IPS-15b (cell line): Measurements from ENCODE around the gene ITGA2B.

Source experiments
- H3K27me3 ChIP-seq: one replicate; pipeline ENCODE4 v1.6.1; 2013; ENCODE audit warnings: low read length; ENCODE audit not compliant: control insufficient read depth, insufficient read depth
- H3K36me3 ChIP-seq: one replicate; pipeline ENCODE4 v1.6.1; 2013; ENCODE audit warnings: low read length; ENCODE audit not compliant: control insufficient read depth, insufficient read depth
- H3K4me1 ChIP-seq: one replicate; pipeline ENCODE4 v1.6.1; 2013; ENCODE audit warnings: mild to moderate bottlenecking, low read length; ENCODE audit not compliant: control insufficient read depth, insufficient read depth
- H3K4me3 ChIP-seq: one replicate; pipeline ENCODE4 v1.5.1; 2013; ENCODE audit warnings: low read depth, low read length
- H3K9ac ChIP-seq: one replicate; pipeline ENCODE4 v1.6.1; 2013; ENCODE audit warnings: low read depth, mild to moderate bottlenecking, low read length
- H3K9me3 ChIP-seq: one replicate; pipeline ENCODE4 v1.6.1; 2013; ENCODE audit warnings: mild to moderate bottlenecking, low read length; ENCODE audit not compliant: control insufficient read depth, insufficient read depth

ITGA2B gene

DNA sequence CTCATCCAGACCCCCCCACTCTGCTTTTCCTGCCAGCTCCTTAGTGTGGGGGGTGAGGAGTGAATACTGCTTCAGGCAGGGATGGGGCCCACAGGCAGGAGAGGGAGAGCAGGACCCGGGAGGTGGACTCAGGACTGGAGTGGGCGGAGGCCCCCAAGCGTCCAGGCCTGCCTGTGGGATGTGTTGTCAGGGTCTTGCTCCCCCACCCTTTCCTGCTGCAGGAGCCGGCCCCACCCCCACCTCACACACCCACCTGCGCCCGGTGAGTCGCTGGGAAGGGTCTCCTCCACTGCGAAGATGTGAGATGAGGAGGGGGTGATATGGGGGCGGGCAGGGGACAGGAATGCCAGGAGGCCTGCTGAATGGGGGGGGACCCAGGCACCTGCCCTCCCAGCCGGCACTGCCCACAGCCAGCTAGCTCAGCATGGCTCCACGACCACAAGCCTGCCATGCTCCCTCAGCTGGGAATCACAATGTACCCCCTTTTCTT is 26.9 kb downstream of the ITGA2B start:
- peaks cover 15% of the 10 kb centered on the region for H3K4me1 ChIP-seq
- no peak overlapping the region for H3K9ac ChIP-seq
- H3K4me3 ChIP-seq: peak overlapping the region; percentile 60
- peaks cover 3% of the 10 kb centered on the region for H3K36me3 ChIP-seq
- peaks cover 17% of the 10 kb centered on the region for H3K27me3 ChIP-seq
- H3K9me3 ChIP-seq: no peaks in the 10 kb centered on the region

GRCh38 chr17:44361292-44362260 is 27.9 kb downstream of the ITGA2B start:
- Histone ChIP-seq H3K9me3 (no peaks in the 10 kb centered on the region), H3K9ac (no peak overlapping the region), H3K36me3 (peaks cover 3% of the 10 kb centered on the region), H3K27me3 (peaks cover 17% of the 10 kb centered on the region), H3K4me1 (peaks cover 15% of the 10 kb centered on the region), H3K4me3 (peak overlapping the region; percentile 3)

- no peak overlapping the region for H3K9ac ChIP-seq
- H3K27me3 ChIP-seq: peaks cover 11% of the 10 kb centered on the region
- H3K36me3 ChIP-seq: peaks cover 3% of the 10 kb centered on the region
- peaks cover 15% of the 10 kb centered on the region for H3K4me1 ChIP-seq
- H3K4me3 ChIP-seq: peak overlapping the region; percentile 3
- H3K9me3 ChIP-seq: no peaks in the 10 kb centered on the region
Observed at GRCh38 chr17:44360826-44361225, 28.6 kb downstream of the ITGA2B start.

DNA sequence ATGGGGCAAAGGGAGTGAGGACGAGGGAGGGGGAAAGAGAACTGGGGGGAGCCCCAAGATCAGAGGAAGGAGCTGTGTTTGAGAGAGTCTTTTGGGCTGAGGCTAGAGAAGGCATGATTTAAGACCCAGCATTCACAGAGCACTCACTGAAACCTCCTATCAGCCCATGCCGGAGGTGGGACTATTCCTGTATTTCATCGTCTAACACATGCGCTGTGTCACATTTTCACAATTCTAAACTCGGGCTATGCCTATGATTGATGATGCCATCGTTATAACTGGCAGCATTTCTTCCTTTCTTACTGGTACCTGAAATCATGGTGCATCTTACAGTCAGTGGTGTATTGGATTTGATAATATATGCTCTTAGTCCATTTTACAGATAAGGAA is 29.3 kb downstream of the ITGA2B start:
- H3K4me3 ChIP-seq: no peak overlapping the region
- H3K36me3 ChIP-seq: peaks cover 3% of the 10 kb centered on the region
- no peaks in the 10 kb centered on the region for H3K9me3 ChIP-seq
- peaks cover 6% of the 10 kb centered on the region for H3K27me3 ChIP-seq
- H3K9ac ChIP-seq: no peak overlapping the region
- peaks cover 15% of the 10 kb centered on the region for H3K4me1 ChIP-seq

GRCh38 chr17:44359458-44360143 is 29.8 kb downstream of the ITGA2B start:
- Histone ChIP-seq H3K36me3 (peaks cover 3% of the 10 kb centered on the region), H3K4me3 (no peak overlapping the region), H3K9me3 (no peaks in the 10 kb centered on the region), H3K4me1 (peaks cover 15% of the 10 kb centered on the region), H3K9ac (no peak overlapping the region), H3K27me3 (peaks cover under 1% of the 10 kb centered on the region)

- H3K27me3 ChIP-seq: no peaks in the 10 kb centered on the region
- no peaks in the 10 kb centered on the region for H3K9me3 ChIP-seq
- no peak overlapping the region for H3K4me3 ChIP-seq
Observed at GRCh38 chr17:44359006-44359405, 30.4 kb downstream of the ITGA2B start.

DNA sequence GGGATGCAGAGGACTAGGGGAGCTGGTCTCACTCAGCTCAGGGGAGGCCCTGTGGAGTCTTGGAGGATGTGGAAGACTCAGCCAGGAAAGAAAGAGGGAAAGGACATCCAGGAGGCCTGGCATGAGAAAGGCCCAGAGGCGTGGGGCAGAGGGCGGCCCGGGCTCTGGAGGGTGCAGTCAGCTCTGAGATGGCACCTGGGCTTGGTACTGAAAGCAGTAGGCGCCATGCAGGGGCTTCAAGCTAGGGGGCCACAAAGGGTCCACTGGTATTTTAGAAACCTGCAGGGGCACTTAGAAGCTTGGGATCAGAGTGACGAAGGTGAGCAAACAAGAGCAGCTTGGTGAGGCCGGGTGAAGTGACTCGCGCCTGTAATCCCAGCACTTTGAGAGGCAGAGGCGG is 31.4 kb downstream of the ITGA2B start:
- no peaks in the 10 kb centered on the region for H3K27me3 ChIP-seq
- H3K9ac ChIP-seq: no peak overlapping the region

More at GRCh38 chr17:44359006-44359405, 30.4 kb downstream of the ITGA2B start:
- H3K4me1 ChIP-seq: peaks cover 15% of the 10 kb centered on the region
- H3K36me3 ChIP-seq: peaks cover 3% of the 10 kb centered on the region
- no peak overlapping the region for H3K9ac ChIP-seq

DNA sequence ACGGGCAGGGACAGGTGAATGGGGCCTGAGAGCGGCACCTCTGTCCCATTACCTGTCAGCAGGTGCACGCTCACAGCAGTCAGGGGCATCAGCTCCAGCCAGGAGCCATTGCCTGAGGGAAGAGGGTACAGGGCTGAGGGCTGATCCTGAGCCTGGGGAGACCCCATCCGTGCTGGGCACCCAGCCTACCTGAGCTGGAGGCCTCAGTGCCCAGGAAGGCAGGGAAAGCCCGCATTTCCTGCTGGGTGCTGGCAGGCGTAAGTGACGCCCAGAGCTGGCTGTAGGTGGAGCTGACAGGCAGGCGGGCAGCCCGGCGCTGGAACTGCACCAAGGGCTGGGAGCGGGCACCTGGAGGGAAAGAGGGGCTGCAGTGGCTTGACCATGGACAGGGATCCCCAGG is 33.2 kb downstream of the ITGA2B start:
- Histone ChIP-seq H3K27me3 (no peaks in the 10 kb centered on the region), H3K9me3 (no peaks in the 10 kb centered on the region), H3K9ac (no peak overlapping the region), H3K36me3 (peaks cover 17% of the 10 kb centered on the region), H3K4me1 (peaks cover 9% of the 10 kb centered on the region), H3K4me3 (no peak overlapping the region)

More for the DNA sequence above, 31.4 kb downstream of the ITGA2B start:
- peaks cover 15% of the 10 kb centered on the region for H3K4me1 ChIP-seq
- peaks cover 3% of the 10 kb centered on the region for H3K36me3 ChIP-seq
- H3K4me3 ChIP-seq: no peak overlapping the region
- no peaks in the 10 kb centered on the region for H3K9me3 ChIP-seq

- no peak overlapping the region for H3K4me3 ChIP-seq
- H3K9ac ChIP-seq: no peak overlapping the region
- H3K9me3 ChIP-seq: no peaks in the 10 kb centered on the region
- peaks cover 5% of the 10 kb centered on the region for H3K4me1 ChIP-seq
- no peaks in the 10 kb centered on the region for H3K27me3 ChIP-seq
- peaks cover 23% of the 10 kb centered on the region for H3K36me3 ChIP-seq
Observed at GRCh38 chr17:44355642-44356099, 33.8 kb downstream of the ITGA2B start.

DNA sequence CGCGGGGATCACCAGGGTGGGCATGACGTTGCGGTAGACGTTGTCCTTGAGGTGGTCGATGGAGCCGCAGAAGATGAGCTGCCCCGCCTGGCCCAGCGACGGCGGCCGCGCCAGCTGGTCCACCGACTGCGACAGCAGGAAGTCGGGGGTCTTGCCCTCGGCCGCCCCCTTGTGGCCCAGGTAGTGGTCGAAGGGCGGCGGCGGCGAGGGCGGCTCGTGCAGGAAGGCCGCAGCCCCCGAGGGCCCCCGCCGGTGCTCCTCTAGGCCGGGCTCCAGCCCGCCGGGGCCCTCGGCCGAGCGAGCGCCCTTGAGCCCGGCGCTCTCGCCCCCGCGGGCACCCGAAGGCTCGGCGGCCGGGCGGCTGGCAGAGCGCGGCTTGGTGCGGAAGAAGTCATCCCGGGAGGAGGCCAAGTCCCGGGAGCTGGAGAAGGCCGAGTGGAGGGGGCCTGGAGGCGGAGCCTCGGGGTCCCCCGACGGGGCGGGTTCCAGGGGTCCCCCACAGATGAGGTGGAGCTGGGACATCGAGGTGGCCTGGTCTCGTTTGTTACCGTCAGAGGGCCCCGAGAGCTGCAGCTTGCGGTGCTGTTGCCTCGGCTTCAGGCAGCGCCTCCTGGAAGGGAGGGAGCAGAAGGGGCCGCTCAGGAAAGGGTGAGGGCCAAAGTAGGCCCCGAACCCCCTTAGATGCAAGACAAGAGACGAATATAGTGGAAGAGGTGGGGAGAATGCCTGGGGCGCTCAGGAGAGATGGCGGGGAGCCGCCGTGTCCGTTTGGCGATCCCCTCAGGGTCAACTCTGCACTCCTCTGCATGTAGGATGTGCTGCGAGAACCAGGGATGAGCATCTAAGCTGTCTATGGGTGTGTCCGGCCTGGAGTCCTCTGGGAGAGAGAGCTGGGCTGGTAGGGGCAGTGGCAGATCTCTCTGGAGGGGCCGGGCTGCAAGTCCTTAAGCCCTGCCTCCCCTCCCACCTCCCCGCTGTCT is 34.6 kb downstream of the ITGA2B start:
- peaks cover 26% of the 10 kb centered on the region for H3K36me3 ChIP-seq
- H3K9me3 ChIP-seq: no peaks in the 10 kb centered on the region
- no peaks in the 10 kb centered on the region for H3K27me3 ChIP-seq
- H3K9ac ChIP-seq: no peak overlapping the region
- peak overlapping the region; percentile 45 for H3K4me3 ChIP-seq
- no peaks in the 10 kb centered on the region for H3K4me1 ChIP-seq
